Endothelial cell of umbilical vein (primary cell): Measurements from ENCODE around the gene CCRL2. TPM values are rescaled to one million over a fixed set of nuclear protein-coding genes. Genes with fewer than 3 reads are reported as not detected.

ENCODE experiments used
- BruUV-seq: library from RNA; stranded (reverse); fragments of 400-500 nt; replicated peaks from 2 replicates; lab custom pipeline; 2021; lab: Mats Ljungman, UMichigan
- CTCF ChIA-PET: fragments of 300-600, 350-600 bp; sonication (Branson Sonifier 250); formaldehyde crosslinking; loops from one replicate; lab custom pipeline; 2021; ENCODE audit warnings: antibody characterized with exemption, inconsistent platforms; lab: Charles Lee
- POLR2A ChIA-PET: fragments of 300-600, 350-600 bp; sonication (Branson Sonifier 250); formaldehyde crosslinking; loops from one replicate; lab custom pipeline; 2021; ENCODE audit warnings: antibody characterized with exemption, inconsistent platforms; lab: Charles Lee
- DNase-seq: peaks from one replicate; pipeline ENCODE4 v3.0.0-alpha.2; 2011; ENCODE audit warnings: low read depth, low spot score
- FAIRE-seq: peaks from 2 replicates; lab custom pipeline; 2011; peaks lifted over from hg19 to GRCh38; lab: Jason Lieb, UNC
- H2AFZ ChIP-seq: 2 replicates; pipeline ENCODE4 v1.6.0; 2012; ENCODE audit warnings: low read depth, low read length, control low read depth, inconsistent platforms
- H3K27ac ChIP-seq: 2 replicates; pipeline ENCODE4 v1.5.1; 2011; ENCODE audit warnings: low read depth, mild to moderate bottlenecking, control low read depth, low read length, moderate library complexity; ENCODE audit not compliant: insufficient read depth
- H3K27me3 ChIP-seq, 2 experiments: 2 replicates each; pipeline versions ENCODE4 v1.6.0 to v1.6.1; 2011; ENCODE audit warnings: low read length in 2 of 2, mixed read lengths in 1 of 2; ENCODE audit not compliant: control insufficient read depth in 2 of 2, insufficient read depth in 2 of 2
- H3K36me3 ChIP-seq, 2 experiments: 2 replicates in 1 of 2; 3 replicates in 1 of 2; pipeline ENCODE4 v1.5.1; 2011; ENCODE audit warnings: low read length in 2 of 2, mild to moderate bottlenecking in 1 of 2, moderate library complexity in 1 of 2; ENCODE audit not compliant: control insufficient read depth in 2 of 2, insufficient read depth in 2 of 2; ENCODE audit errors: extremely low read depth in 1 of 2
- H3K4me1 ChIP-seq: 3 replicates; pipeline ENCODE4 v1.5.1; 2011; ENCODE audit warnings: mild to moderate bottlenecking, low read length; ENCODE audit not compliant: control insufficient read depth, insufficient read depth; ENCODE audit errors: extremely low read depth
- H3K4me2 ChIP-seq: 2 replicates; pipeline ENCODE4 v1.6.1; 2011; ENCODE audit warnings: low read length, control low read depth, mixed read lengths; ENCODE audit not compliant: insufficient read depth
- H3K4me3 ChIP-seq, 3 experiments: fragments of 200-600 bp in 1 of 3; sonication (generic), shearing (Covaris generic) in 1 of 3; replicated peaks in 1 of 3; 2 replicates each; pipeline ENCODE4 v1.5.1; 2011 to 2016; ENCODE audit warnings: control low read depth in 3 of 3, low read length in 3 of 3, mild to moderate bottlenecking in 2 of 3, inconsistent platforms in 1 of 3, low read depth in 1 of 3, moderate library complexity in 1 of 3; ENCODE audit not compliant: insufficient read depth in 1 of 3
- H3K79me2 ChIP-seq: 2 replicates; pipeline ENCODE4 v1.6.0; 2012; ENCODE audit warnings: low read length, inconsistent platforms; ENCODE audit not compliant: control insufficient read depth, insufficient read depth
- H3K9ac ChIP-seq: replicated peaks from 2 replicates; pipeline ENCODE3; 2011; ENCODE audit warnings: low read length, control low read depth; ENCODE audit not compliant: insufficient read depth; ENCODE audit errors: extremely low read depth
- H3K9me1 ChIP-seq: replicated peaks from 3 replicates; pipeline ENCODE4 v1.6.0; 2011; ENCODE audit warnings: mild to moderate bottlenecking, low read length; ENCODE audit not compliant: control insufficient read depth, insufficient read depth; ENCODE audit errors: extremely low read depth
- H3K9me3 ChIP-seq: replicated peaks from 2 replicates; pipeline ENCODE4 v1.5.1; 2012; ENCODE audit warnings: low read length, inconsistent platforms; ENCODE audit not compliant: control insufficient read depth, insufficient read depth
- H4K20me1 ChIP-seq: replicated peaks from 2 replicates; pipeline ENCODE3; 2011; ENCODE audit warnings: mild to moderate bottlenecking, low read length; ENCODE audit not compliant: control insufficient read depth, insufficient read depth; ENCODE audit errors: extremely low read depth
- EZH2 ChIP-seq: IDR thresholded peaks from 2 replicates; pipeline ENCODE4 v1.6.1; 2012; ENCODE audit warnings: borderline replicate concordance, low read depth, mild to moderate bottlenecking, moderate library complexity, low read length, inconsistent platforms; ENCODE audit not compliant: severe bottlenecking
- FOS ChIP-seq: IDR thresholded peaks from 2 replicates; pipeline ENCODE4 v1.6.1; 2011; ENCODE audit warnings: mild to moderate bottlenecking, low read length, moderate library complexity, borderline replicate concordance; ENCODE audit not compliant: insufficient read depth
- GATA2 ChIP-seq: IDR thresholded peaks from 2 replicates; pipeline ENCODE4 v1.7.0; 2011; ENCODE audit warnings: low read depth, mild to moderate bottlenecking, moderate library complexity, mixed read lengths, low read length; ENCODE audit not compliant: insufficient read length, insufficient read depth
- JUN ChIP-seq: IDR thresholded peaks from 2 replicates; pipeline ENCODE4 v1.6.1; 2011; ENCODE audit warnings: borderline replicate concordance, low read depth; ENCODE audit not compliant: insufficient read length, insufficient read depth
- MYC ChIP-seq: IDR thresholded peaks from one replicate; pipeline ENCODE4 v1.6.1; 2011; ENCODE audit warnings: mild to moderate bottlenecking, low read depth, low read length
- POLR2A ChIP-seq: IDR thresholded peaks from 2 replicates; pipeline ENCODE4 v1.6.1; 2012; ENCODE audit warnings: low read depth, mild to moderate bottlenecking, control low read depth, low read length
- POLR2AphosphoS5 ChIP-seq: IDR thresholded peaks from 2 replicates; pipeline ENCODE4 v1.6.1; 2012; ENCODE audit warnings: low read depth, mild to moderate bottlenecking, control low read depth, low read length, moderate library complexity; ENCODE audit not compliant: insufficient read depth
- dilution Hi-C: fragments of 300-500 bp; cut with MboI; formaldehyde crosslinking; loops from one replicate; pipeline ENCODE4 v1.15.0; 2019; ENCODE audit warnings: low sequenced_read_pairs; ENCODE audit not compliant: extremely low pct_ligation_motif_present
- intact Hi-C: fragments of 100-400 bp; cut with micrococcal nuclease; formaldehyde crosslinking; loops from one replicate; pipeline ENCODE4 v1.10.0; 2022
- polyA plus RNA-seq, 4 experiments: library from polyadenylated mRNA; depleted of rRNA in 3 of 4; stranded (reverse) in 3 of 4; unstranded in 1 of 4; fragments of >200 nt; gene quantifications; 2 replicates each; pipeline versions ENCODE4 v1.2.1 to v1.2.3, GENCODE V29; 2011 to 2012; ENCODE audit warnings: missing spikeins in 1 of 4
- total RNA-seq: library from RNA; stranded (reverse); gene quantifications from 2 replicates; pipeline ENCODE4 v1.2.3, GENCODE V29; 2021
- TF ChIP-seq, protein P1 (sequence below): IDR thresholded peaks from 2 replicates; pipeline ENCODE4 v1.6.1; 2011; ENCODE audit not compliant: insufficient read depth, insufficient read length
- TF ChIP-seq, protein P2 (sequence below), 2 donors: IDR thresholded peaks; 1 replicate in 1 of 2; 2 replicates in 1 of 2; pipeline ENCODE4 v1.5.1; 2011; ENCODE audit warnings: low read length in 2 of 2, mild to moderate bottlenecking in 2 of 2, moderate library complexity in 2 of 2, control low read depth in 1 of 2, inconsistent platforms in 1 of 2, low read depth in 1 of 2; ENCODE audit not compliant: insufficient read depth in 1 of 2; ENCODE audit errors: extremely low read depth in 1 of 2

CCRL2 gene
- total and polyA plus RNA-seq, 2 donors (not counting 3 experiments of a cell fraction or from before 2014, with no cell fraction given): 6.4 to 6.6 TPM

DNA sequence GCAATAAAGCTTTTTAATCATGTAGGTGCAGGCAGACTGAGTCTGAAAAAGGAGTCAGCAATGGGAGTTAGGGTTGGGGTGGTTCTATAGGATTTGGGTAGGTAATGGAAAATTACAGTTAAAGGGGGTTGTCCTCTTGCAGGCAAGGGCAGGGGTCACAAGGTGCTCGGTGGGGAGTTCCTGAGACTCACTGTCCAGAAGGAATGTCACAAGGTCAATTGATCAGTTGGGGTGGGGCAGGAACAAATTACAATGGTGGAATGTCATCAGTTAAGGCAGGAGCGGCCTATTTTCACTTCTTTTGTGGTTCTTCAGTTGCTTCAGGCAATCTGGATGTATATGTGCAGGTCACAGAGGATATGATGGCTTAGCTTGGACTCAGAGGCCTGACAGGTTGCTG lies 14.0 kb upstream of the CCRL2 start:
- ChIA-PET POLR2A (no interaction called here), CTCF (interaction anchor here (1.0 kb wide), 2 partner anchors 10 to 15 kb away, joined by 3 to 4 read pairs; no protein-coding TSS in a partner anchor)
- Histone ChIP-seq H3K27me3 (no peaks in the 10 kb centered on the region), H2AFZ (no peak overlapping the region), H3K9ac (no peak overlapping the region), H4K20me1 (no peaks in the 10 kb centered on the region), H3K4me1 (no peaks in the 10 kb centered on the region), H3K27ac (no peak overlapping the region), H3K79me2 (no peaks in the 10 kb centered on the region), H3K9me1 (no peaks in the 10 kb centered on the region), H3K9me3 (no peaks in the 10 kb centered on the region), H3K4me2 (no peak overlapping the region), H3K4me3 (no peak overlapping the region), H3K36me3 (no peaks in the 10 kb centered on the region)
- DNase-seq (no peak), FAIRE-seq (no peak)
- no peak for TF ChIP-seq EZH2
- TF ChIP-seq POLR2A: no peak
- TF ChIP-seq, protein P1, sequence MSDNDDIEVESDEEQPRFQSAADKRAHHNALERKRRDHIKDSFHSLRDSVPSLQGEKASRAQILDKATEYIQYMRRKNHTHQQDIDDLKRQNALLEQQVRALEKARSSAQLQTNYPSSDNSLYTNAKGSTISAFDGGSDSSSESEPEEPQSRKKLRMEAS: no peak
- no peak for TF ChIP-seq GATA2
- no peak for TF ChIP-seq FOS
- TF ChIP-seq, protein P2, sequence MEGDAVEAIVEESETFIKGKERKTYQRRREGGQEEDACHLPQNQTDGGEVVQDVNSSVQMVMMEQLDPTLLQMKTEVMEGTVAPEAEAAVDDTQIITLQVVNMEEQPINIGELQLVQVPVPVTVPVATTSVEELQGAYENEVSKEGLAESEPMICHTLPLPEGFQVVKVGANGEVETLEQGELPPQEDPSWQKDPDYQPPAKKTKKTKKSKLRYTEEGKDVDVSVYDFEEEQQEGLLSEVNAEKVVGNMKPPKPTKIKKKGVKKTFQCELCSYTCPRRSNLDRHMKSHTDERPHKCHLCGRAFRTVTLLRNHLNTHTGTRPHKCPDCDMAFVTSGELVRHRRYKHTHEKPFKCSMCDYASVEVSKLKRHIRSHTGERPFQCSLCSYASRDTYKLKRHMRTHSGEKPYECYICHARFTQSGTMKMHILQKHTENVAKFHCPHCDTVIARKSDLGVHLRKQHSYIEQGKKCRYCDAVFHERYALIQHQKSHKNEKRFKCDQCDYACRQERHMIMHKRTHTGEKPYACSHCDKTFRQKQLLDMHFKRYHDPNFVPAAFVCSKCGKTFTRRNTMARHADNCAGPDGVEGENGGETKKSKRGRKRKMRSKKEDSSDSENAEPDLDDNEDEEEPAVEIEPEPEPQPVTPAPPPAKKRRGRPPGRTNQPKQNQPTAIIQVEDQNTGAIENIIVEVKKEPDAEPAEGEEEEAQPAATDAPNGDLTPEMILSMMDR (IDR thresholded peaks at IDR 0.05; ENCODE audit: extremely low read depth in 1 of 2, insufficient read depth in 1 of 2, low read depth in 1 of 2, low read length in 2 of 2): no peak
- no peak for TF ChIP-seq JUN
- TF ChIP-seq POLR2AphosphoS5: no peak
- no peak for TF ChIP-seq MYC
- no TSS peak for BruUV-seq
- intact Hi-C loops (no loop called here), dilution Hi-C loops (no loop called here)
